ENCODE results near the gene CPED1.

DNA sequence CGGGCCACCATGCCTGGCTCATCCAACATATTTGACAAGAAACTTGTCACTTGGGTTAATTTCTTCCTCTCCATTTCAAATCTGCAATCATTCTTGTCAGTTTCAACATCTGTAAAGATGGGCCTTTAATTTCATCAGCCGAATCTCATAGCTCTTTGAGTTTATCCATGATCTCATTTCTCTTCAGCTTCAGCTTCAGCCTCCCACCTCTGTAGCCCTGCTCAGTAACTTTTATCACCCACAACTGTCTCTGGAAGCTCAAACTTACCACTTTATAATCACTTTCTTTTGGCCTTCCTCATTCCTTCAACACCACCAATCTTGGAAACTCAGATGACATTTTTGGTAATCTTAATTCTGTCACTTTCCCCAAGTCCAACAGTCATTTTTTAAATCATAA is 83.2 kb downstream of the CPED1 start:
- TF ChIP-seq, protein P1, sequence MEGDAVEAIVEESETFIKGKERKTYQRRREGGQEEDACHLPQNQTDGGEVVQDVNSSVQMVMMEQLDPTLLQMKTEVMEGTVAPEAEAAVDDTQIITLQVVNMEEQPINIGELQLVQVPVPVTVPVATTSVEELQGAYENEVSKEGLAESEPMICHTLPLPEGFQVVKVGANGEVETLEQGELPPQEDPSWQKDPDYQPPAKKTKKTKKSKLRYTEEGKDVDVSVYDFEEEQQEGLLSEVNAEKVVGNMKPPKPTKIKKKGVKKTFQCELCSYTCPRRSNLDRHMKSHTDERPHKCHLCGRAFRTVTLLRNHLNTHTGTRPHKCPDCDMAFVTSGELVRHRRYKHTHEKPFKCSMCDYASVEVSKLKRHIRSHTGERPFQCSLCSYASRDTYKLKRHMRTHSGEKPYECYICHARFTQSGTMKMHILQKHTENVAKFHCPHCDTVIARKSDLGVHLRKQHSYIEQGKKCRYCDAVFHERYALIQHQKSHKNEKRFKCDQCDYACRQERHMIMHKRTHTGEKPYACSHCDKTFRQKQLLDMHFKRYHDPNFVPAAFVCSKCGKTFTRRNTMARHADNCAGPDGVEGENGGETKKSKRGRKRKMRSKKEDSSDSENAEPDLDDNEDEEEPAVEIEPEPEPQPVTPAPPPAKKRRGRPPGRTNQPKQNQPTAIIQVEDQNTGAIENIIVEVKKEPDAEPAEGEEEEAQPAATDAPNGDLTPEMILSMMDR (IDR thresholded peaks at IDR 0.05), result no peak
- TF ChIP-seq EZH2 (IDR thresholded peaks at IDR 0.05) (no peak), EZH2phosphoT487 (IDR thresholded peaks at IDR 0.05) (no peak)
